ENCODE measurements around the gene DRAM1.

Gene DRAM1

GRCh38 chr12:101941306-101942249 is 64.2 kb downstream of the DRAM1 start:
- no peak for DNase-seq (ENCODE audit: low read depth)

GRCh38 chr12:101942250-101942605 is 64.8 kb downstream of the DRAM1 start:
- DNase-seq (ENCODE audit: low read depth) = no peak

GRCh38 chr12:101945369-101946232 is 68.2 kb downstream of the DRAM1 start:
- no peak for DNase-seq (ENCODE audit: low read depth)

DNA sequence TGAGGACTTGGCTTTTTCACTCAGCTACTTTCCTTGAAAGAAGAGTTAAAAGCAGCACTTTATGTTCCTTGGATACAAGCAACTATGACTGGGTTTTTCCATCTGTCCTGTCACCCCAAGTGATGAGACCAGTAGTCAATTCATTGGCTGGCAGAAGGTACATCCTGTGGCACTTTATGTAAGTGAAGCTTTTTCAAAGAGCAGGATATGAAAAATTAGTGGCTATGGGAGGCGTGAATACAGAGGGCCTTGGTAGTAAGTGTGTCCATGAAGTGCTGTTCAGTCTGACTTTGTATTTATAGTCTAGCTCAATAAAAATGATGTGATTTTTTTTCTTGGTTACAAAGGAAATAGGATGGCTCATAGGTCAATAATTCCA is 68.8 kb downstream of the DRAM1 start:
- no peak for DNase-seq (ENCODE audit: low read depth)

DNA sequence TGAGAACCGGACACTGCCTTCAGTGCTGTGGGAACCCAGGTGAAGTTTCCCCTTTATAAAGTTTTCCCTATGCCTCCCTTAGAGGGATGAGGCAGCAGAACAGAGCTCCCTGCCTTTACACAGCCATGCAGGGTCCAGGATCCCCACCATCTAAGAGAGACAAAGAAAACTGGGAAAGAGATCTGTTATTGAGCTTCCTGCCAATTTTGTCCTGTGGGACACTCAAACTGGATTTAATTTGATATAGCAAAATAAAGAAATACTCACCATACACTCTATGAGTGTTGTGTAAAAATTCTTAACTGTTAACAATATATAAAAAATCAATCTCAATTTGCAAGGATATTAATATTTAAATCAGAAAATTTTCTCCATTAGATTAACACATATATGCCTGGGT is 69.9 kb downstream of the DRAM1 start:
- DNase-seq (ENCODE audit: low read depth) = no peak

- DNase-seq (ENCODE audit: low read depth) = no peak
Measured at GRCh38 chr12:101948365-101948764, 71.0 kb downstream of the DRAM1 start.

DNA sequence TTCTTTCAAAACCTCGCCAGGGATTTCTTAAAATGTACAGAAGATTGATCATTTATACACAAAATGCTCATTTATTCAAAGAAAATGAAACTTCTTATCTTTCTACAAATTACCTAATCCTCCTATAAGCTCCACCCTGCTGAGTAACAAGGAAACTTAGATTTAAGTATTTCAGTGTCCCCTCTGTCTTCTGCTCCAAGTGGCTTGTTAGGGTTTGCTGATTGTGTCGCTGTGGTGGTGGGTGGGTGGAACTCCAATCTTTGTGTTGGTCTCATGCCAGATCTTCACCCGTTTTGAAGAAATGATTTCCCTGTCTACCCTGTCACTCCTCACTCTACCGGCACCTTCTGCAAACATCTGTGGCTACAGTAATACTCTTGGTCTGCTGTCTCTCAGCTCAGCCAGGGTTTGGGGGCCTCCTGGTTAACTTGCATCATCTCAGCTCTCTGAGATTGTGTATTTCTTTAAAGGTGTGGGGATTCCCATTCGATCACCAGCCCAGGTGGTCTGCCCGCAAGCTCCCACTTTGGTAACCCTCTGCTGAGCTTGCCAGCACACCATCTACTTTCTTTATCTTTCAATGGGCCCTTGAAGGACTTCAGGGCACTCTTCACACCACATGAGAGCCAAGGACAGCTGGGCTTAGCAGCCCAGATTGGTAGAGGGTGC is 73.8 kb downstream of the DRAM1 start:
- no peak for DNase-seq (ENCODE audit: low read depth)

DNA sequence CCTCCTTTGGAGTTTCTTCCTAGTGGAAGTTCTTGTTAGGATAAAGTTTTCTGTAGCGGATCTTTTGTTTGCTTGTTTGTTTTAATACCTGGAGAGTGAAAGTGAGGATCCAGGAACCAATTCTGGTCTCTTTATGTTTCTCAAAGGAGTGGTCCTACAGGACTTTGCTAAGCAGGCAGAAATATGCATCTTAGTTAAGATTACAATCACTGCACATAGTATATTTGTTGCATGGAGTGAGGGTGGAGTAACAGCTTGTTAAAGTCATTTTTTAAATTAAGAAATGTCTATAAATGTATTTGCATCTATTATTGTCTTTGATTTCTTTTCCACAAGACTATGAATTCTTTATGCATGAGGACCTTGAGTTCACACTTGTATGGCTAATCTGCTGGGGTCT is 76.7 kb downstream of the DRAM1 start:
- DNase-seq (ENCODE audit: low read depth) = no peak

GRCh38 chr12:101954676-101955075 is 77.3 kb downstream of the DRAM1 start:
- DNase-seq (ENCODE audit: low read depth) = no peak

DNA sequence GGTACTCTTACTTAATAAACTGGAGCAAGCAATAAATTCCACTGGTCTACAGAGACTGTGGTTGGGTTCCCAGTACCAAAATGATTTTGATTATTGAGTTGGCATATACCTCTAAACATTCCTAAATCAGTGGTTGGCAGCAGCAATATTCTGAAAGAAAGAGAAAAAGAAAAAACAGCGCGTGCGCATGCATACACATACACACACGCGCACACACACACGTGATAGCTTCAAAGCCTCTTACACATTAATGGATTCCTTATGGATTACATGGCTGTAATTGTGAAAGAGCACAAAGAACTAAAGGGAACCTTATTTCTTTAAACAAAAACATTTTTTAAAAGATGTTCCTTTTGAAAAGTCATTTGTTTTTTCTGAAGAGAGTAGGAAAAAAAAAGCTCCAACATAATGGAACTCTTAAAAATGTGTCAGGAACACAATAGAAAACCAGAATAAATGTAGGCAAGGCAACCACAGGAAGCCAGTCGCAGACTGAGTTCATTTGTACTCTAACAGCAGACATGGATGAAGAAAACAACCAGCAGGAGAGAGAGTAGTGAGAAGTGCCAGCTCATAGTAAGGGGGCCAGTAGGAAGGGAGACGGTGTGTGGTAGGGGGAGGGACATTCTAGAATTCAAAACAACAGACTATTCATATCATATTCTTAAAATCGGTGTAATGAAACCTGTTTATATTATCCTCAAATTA is 80.0 kb downstream of the DRAM1 start:
- DNase-seq (ENCODE audit: low read depth) = no peak

DNA sequence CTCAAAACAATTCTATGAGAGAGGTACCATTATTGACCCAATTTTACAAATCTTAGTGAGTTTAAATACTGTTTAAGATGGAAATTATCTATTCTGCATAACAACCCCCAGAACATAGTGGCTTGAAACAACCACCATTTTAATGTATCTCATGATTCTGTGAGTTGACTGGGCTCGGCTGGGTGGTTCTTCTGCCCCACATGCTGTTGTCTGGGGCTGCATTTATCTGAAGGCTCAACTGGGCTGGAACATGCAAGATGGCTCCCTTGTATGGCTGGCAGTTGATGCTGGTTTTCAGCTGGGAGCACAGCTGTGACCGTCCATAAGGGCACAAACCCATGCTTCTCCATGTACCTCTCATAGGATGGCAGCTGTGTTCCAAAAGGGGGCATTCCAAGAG is 82.2 kb downstream of the DRAM1 start:
- no peak for DNase-seq (ENCODE audit: low read depth)

- DNase-seq (ENCODE audit: low read depth) = no peak
Measured at GRCh38 chr12:101962486-101962885, 85.1 kb downstream of the DRAM1 start.

- DNase-seq (ENCODE audit: low read depth) = no peak
Measured at GRCh38 chr12:101963697-101964096, 86.3 kb downstream of the DRAM1 start.

DNA sequence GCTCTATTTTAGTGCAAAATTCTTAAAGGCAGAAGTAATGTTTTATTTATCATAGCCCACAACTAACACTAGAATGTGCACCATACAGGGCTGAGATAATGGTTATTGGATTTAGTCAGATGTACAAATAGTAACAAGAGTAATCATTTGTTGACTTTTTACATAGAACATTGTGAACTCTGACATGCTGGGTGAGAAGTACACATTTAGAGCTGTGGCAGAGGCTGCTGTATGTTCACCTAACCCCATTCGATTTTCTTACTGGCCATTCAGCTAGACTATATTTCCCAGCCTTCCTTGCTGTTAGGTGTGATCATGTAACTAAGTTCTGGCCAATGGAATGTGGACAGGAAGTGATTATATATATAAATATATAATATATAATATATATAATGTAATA is 89.1 kb downstream of the DRAM1 start:
- DNase-seq (ENCODE audit: low read depth) = no peak

- DNase-seq (ENCODE audit: low read depth) = no peak
Measured at GRCh38 chr12:101967506-101967905, 90.1 kb downstream of the DRAM1 start.

DNA sequence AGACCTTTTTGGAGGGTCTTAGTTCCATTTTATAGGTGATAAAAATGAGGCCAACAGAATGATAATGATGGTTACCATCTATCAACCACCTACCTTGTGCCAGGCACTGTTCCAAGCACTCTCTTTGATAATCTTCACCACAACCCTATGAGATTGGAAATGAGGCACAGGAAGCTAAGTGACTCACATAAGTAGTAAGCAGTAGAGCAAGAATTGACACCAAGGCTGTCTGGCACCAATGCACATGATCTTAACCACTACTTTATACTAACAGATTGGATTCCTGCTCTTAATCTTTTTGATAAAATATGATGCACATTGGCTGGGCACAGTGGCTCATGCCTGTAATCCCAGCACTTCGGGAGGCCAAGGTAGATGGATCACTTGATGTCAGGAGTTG is 91.4 kb downstream of the DRAM1 start:
- DNase-seq (ENCODE audit: low read depth) = no peak
